HG02588 (cell line): ENCODE measurements around the gene NDUFS7.

Experiments used
- ATAC-seq: cut with Tn5 transposase; IDR thresholded peaks from one replicate; pipeline ENCODE4 v1.9.1; 2021; ENCODE audit warnings: mild to moderate bottlenecking, moderate library complexity; ENCODE audit not compliant: unreplicated experiment

NDUFS7 gene

DNA sequence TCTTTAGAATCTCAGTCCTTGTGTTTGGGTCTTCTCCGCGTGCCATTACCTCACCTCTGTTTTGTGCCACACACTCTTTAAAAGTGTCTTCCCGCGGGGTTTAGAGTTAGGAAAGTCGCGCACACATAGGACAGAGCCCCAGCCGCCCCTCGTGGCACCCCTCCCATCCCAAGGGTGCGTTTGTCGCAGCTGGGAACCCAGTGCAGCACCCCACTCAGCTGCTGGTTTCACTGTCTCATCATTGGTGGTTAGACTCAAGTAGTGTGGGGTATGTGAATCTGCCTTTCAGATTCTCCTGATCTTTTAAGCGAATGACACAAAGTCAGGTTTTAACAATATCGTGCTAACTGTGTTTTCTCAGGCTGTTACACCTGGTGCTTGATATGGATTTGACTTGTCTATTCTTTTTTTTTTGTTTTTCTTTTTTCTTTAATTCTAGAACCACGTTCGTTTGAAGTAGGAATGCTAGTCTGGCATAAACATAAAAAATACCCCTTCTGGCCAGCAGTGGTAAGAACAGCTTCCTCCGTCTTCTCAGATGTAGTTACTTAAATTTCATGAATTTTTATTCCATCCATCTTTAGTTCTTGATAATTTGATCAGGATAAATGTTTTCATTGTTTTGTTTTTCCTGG is 19.5 kb upstream of the NDUFS7 start:
- no peak for ATAC-seq

DNA sequence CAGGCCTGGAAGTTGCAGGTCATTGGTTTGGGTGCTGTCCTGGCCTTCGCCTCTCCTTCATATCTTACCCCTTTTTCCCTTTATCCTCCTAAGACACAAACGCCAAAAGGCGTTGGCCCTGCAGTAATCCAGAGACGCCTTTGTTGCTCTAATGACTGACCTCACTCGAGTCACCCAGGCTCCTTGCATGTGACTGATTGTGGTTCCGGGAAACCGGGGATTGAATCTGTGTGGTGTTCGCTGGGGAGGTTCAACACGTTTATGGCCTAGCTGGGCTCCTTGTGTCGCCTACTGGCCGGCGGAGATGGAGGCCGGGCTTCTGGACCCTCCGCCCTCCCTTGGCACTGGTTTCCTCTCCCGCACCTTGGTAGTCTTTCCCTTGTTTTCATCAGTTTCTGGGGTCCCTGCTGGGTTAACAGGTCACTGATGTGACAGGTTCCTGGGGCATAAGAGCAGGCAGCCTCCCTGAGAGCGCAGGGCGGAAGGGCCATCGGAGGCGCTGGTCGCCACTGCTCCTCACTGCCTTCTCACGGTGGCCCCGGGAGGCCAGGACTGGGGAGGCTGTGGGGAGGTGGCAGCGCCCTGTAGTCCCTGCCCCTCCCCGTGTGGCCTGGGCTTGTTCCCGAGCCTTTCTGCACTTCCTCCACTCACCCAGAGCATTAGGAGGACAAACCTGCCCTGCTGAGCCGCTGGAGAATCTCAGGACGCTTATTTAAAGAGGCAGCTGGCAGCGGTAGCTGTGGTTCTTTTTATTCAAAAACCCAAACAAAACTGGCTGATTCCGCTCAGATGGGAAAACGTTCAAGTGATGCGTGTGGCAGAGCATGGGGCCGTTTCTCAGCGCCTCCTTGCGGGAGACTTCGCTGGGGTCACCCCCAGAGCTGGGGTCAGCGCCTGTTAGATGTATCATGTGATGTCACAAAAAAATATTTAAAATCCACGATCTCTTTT is 18.1 kb upstream of the NDUFS7 start:
- ATAC-seq: no peak

DNA sequence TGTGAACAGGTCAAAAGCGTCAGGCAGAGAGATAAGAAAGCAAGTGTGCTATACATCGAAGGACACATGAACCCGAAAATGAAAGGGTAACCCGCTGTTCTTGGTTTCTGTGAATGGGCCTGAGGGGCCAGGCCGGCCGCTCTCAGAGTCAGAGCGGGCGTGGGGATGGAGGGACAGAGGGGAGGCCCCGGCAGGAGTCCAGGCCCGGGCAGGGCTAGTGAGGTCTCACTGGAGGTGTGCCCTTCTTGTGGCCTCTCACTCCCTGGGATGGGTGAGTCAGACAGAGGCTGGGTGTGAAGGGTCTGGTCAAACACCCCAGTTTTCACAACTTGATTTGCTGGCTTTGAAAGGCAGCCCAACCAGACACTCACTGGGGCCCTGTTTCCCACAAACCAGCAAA is 17.4 kb upstream of the NDUFS7 start:
- no peak for ATAC-seq

DNA sequence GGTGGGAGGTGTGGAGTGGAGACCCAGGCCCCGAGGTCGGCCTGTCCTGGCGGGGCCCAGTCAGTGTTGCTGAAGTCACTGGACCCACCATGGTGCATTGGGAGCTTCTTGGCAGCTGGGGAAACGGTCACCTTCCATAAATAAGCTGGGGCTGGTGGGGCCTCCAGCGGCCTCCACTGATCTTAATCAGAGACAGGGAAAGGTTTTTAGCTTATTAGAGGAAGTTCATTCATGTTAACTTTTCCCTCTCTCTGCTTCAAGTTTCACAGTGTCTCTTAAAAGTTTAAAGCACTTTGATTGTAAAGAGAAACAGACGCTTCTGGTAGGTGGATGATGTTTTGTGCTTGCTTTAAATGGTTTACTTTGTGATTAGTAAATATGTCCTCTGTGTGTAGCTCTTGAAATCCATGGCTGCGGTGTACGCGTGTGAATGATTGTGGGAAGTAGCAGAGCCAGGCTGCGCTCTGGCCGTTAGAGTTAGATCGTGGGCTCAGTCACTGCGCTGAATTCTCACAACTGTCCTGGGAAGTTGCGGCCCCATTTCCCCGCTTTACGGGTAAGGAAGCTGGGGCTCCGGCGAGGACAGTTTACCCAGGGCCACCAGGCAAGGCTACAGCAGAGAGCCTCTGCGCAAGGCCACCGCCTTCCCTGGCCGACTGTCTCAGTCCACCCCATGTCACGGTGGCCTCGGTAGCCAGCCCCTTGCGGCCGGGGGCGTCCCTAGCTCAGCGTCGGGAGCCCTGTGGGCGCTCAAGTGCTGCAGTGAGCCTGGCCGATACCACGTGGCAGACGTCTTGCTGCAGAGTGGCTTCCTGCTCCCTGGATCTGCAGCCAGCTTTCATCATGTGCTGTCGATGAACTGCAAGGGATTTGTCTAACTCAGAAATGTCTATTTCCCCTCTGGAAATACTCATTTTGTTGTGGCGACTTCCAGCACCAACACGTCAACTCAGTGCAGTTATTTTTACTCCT is 16.5 kb upstream of the NDUFS7 start:
- ATAC-seq: no peak

DNA sequence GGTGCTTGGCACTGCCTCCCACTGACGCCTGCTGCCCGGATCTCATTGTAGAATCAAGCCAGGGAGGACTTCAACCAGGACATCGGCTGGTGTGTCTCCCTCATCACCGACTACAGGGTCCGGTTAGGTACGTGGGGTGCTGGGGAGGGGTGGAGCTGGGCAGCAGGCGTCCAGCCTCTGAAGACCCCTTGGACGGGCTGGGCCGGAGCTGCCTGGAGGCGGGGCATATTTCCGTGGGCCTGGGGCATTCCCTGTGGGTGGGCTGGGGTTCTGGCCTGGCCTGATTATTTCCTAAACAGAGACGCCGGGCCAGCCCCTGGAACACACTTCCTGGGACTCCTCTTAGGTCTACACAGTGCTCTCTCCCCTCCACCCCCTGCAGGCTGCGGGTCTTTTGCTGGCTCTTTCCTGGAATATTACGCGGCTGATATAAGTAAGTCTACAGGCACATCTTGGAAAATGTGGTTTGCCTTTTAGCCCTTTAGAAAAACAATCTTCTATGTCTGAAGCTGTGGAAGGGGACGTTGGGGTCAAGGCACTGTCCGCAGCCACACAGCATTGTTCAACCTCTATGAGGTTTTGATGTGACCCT is 14.4 kb upstream of the NDUFS7 start:
- ATAC-seq: no peak

DNA sequence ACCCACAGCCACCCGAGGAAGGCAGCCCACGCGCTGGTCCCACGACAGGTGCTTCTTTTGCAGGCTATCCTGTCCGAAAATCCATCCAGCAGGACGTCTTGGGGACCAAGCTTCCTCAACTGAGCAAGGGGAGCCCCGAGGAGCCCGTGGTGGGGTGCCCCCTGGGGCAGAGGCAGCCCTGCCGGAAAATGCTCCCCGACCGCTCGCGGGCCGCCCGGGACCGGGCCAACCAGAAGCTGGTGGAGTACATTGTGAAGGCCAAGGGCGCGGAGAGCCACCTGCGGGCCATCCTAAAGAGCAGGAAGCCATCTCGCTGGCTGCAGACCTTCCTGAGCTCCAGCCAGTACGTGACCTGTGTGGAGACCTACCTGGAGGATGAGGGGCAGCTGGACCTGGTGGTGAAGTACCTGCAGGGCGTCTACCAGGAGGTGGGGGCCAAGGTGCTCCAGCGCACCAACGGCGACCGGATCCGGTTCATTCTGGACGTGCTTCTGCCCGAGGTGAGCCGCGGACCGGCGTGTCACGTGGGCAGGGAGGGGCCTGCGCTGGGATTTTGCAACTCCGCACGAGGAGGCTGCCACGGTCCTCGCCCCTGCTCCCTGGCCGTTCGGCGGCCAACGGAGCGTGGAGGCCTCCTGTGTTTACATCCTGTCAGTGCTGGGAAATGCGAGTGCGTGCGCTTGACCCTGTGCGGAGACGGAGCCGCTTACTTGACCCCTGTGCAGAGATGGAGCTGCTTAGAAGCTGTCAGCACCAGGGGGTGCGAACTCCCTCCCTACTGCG is 12.9 kb upstream of the NDUFS7 start:
- no peak for ATAC-seq

DNA sequence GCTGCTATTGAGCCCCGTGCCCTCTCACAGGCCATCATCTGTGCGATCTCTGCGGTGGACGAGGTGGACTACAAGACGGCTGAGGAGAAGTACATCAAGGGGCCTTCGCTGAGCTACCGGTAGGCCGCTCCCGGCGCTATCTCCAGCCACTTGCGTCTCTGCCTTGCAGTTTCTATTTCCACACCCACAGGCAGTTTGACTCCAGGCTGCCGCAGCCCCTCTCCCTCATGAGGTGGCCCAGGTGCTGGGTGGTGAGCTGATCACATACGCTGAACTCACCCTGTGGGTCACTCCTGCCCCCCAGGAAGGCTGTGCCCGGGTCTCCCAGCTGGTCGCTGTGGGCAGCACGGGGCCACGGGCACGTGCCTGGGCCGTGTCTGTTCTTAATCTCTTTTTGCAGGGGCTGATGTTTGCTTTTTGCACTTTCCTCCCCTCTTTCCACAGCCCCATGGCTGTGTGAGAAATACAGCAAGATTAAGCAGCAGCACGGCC is 10.6 kb upstream of the NDUFS7 start:
- no peak for ATAC-seq

DNA sequence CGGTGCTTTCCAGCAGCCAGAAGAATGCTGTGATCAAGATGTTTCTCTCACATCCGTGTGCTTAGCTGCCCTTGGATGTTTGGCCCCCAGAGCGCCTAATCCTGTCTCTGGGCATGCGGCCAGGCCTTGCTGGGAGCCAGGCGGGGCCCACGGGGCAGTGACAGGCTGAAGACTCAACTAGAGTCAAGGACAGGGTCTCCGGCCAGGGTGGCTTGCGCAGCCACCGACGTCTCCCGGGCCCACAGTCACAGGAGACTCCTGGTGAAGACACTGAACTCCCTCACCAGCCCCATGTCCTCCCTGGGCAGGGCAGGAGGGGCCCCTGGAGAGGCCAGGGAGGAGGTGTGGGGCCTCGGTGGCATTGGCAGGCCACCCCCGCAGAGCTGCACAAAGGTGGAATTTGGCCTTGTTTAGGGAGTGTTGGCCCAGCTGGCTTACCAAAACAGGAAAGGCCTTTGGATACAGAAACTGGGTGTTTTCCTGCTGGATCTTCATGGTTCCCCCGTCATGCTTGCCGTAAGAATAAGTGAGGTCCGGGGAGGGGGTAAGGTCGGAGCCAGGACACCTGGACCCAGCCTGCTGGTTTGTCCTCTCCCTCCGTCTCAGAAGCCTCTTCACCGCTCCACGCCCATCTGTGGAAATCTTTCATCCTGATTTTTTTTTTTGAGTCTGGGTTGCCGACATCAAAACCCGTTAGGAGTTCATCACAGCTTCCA is 10.0 kb upstream of the NDUFS7 start:
- no peak for ATAC-seq

DNA sequence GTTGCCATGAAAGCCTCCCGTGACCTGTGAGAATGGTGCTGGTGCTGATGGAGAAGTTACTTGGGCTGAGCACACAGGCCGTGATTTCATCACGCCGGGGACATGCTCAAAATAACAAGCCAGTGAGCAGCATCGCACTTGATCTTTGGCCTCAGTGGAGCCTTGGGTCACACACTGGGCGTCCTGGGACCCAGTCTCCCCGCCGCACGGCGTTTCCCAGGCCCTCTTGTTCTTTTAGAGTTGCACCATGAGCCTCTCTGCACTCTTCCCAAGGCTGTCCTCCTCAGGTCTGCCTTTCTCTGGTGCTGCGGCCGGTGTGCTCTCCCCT is 9.5 kb upstream of the NDUFS7 start:
- ATAC-seq: no peak

DNA sequence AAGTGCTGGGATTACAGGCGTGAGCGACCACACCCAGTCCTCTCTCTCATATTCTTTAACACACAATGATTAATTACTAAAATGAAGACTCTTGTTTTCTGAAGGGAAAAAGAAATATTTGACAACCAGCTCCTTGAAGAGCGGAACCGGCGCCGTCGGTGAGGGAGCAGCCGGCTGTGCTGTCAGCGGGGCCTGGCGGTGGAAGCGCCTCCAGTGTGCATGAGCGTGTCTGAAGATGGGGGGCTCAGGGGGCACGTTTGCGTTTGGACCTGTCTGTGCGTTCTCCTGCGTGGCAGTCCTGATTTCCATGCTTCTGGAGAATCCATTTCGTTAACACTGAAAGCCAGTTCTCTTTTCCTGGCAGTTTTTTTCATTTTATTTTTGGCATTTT is 7.3 kb upstream of the NDUFS7 start:
- no peak for ATAC-seq

DNA sequence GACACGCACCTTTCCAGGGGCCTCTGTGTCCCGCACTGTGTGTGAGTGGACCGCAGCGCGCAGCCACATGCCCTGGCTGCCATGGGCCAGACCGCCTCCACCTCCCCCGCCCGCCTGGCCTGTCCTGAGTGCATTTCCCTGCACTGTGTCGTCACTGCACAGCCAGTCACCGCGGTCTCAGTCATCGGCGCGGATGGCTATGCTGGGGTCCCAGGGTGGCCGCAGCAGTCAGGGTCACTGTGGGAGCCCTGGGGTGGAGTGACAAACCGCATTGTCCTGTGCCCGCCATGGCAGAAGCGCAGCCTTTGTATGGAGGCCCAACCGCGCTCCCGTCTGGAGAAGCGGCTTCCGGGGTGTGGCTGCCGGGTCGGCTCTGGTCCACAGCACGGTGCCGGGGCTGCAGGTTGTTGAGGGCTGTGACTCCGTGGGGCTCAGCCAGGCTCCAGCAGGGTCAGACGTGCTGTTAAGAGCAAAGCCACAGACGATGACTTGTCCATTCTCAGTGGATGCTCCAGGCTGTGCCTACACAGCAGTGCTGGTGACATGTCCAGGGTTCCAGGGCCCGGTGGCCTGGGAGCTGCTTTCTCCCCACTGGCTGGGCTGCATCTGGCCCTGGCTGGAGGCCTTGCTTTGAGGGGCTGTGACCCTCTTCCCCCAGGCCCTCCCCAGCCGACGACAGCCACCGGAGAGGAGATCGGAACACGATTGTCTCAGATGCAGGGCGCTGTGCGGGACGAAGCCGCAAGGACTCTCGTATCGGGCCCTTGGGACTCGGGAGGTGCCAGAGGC is 6.3 kb upstream of the NDUFS7 start:
- ATAC-seq: no peak

DNA sequence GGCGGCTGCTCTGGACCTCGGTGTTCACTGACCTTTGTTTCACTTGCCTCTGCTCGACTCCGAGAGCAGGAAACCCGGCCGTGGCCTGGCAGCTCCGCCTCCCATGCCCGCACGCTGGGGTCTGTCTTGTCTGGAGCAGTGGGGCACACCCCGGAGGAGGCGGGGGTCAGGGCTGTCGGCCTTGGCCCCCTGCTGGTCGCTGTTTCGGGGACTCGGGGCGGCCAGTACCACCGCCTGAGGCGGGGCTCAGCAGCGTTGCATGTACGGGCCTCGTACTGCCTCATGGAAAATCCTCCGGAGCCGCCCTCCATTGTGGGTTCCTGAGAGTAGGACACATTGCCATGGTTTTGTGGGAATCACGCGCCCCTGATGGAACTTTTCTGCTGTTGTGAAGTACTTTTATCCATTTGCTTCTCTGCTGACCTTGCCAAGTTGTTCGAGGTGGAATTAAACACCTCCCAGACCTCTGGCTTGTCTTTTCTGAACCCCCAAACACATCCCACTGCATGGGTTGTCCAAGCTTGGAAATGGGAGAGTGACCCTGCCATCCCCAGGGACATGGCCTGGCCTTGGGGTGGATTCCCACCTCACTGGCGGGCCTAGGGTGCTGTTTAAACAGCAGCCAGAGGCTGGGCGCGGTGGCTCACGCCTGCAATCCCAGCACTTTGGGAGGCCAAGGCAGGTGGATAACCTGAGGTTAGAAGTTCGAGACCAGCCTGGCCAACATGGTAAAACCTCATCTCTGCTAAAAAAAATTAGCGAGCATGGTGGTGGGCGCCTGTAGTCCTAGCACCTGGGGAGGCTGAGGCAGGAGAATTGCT is 5.5 kb upstream of the NDUFS7 start:
- no peak for ATAC-seq

DNA sequence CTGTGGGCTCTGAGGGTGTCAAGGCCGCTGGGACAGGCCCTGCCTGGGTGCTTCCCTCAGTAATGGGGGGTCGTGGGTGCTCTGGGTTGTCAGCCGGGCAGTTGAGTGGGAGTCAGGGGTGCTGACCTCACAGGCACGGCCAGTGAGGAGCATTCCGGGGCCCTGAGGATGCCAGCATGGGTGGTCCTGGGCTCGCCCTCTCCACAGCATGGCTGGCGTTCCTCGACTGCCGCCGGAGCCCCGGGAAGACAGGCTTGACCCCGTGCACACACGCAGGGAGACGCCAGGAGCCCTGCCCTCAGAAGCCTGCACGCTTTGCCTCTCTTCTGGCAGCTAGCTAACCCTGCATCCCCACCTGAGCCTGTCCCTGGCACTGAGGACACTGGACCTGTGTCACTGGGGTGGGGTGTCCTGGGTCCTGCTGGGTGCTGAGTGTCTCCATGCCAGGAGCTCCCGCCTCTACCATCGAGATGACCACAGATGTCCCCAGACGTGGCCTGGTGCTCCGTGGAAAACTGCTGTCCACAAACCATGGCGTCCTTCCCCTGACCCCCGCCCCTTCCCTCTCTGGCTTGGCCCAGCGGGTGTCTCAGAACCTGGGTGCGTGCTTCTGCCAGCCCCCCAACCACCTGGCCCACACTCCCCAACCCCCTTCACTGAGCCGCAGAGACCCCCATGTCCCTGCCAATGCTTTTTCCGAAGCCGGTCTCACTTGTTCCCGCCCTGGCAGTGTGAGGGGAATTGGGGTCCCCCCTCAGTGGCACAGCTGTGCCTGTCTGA is 4.4 kb upstream of the NDUFS7 start:
- no peak for ATAC-seq

DNA sequence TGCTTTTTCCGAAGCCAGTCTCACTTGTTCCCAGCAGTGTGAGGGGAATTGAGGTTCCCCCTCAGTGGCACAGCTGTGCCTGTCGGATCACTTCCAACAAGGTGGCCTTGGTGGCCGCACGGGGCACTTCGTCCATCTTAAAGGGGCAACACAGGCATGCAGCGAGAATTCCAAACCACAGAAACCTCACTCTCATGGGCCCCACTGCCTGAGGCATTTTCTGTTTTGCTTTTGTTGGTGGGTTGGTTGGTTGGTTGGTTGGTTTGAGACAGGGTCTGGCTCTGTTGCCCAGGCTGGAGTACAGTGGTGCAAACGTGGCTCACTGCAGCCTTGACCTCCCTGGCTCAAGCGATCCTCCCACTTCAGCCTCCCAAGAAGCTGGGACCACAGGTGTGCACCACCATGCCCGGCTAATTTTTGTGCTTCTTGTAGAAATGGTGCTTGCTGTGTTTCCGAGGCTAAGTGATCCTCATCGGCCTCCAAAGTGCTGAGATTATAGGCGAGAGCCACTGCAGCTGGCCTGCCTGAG is 3.7 kb upstream of the NDUFS7 start:
- no peak for ATAC-seq

DNA sequence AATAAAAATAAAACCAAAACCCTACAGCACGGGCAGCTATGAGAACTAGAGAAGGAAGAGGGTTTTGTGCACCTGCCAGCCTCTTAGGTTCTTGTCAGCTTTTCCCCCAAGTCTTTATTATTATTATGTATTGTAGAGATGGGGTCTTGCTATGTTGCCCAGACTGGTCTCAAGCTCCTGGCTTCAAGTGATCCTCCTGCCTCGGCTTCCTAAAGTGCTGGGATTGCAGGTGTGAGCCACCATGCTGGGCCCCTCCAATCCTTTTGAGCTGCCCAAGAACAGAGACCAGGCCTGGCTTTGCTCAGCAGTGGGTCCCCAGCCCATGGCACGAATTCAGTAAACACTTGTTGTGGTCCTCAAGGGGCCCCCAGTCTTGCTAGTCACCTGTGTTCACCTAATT is 1.5 kb upstream of the NDUFS7 start:
- no peak for ATAC-seq

DNA sequence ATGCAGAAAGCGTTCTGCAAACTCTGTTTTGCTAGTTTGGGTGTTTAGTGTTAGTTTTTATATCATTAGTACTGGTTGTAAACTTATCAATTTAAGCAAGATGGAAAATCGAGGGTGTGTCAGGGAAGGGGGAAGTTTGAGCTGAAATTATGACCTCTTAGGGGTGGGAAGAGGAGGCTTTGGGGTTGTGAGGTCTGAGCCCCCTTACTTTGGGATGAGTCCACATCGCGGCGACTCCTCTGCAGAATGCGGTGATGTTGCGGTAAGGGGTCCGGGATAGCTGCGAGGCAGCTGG is 743 bp upstream of the NDUFS7 start:
- ATAC-seq: no peak

DNA sequence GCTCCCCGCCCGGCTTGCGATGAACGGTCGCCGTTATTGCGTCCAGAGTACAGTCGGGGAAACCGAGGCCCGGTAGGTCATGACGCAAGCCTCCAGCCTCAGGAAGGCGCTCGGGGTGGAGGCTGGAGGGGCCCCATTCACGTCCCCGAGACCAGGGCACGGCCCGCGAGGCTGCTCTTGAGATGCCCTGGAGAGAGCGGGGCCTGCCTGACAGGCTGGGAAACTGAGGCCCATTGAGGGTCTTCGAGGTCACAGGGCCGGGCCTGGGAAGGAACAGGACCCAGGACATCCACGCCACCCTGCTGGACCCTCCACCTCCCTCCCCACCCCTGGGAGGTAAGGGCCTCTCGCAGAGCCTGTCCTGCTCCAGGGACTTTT is 367 bp downstream of the NDUFS7 start:
- ATAC-seq: no peak
